Measurements from ENCODE around the gene MN1. TPM values are rescaled to one million over a fixed set of nuclear protein-coding genes. Genes with fewer than 3 reads are reported as not detected.
A peak's percentile ranks its signal among the peaks of the same experiment; 100 is the strongest.

Gene MN1
- total and polyA plus RNA-seq, 5 donors: 3.8 to 12.2 (median 10.1) TPM

GRCh38 chr22:27793576-27793975 is 8.0 kb downstream of the MN1 start:
- Histone ChIP-seq H3K27me3 (ENCODE audit: control insufficient read depth, insufficient read depth) (no peaks in the 10 kb centered on the region), H3K4me1 (ENCODE audit: control insufficient read depth, insufficient read depth, low read length) (peaks cover 3% of the 10 kb centered on the region), H3K27ac (ENCODE audit: low read length) (no peak overlapping the region), H3K4me3 (ENCODE audit: low read length) (no peak overlapping the region), H3K9me3 (ENCODE audit: control insufficient read depth, low read length) (no peaks in the 10 kb centered on the region)
- no peak for DNase-seq
- no peak for ATAC-seq
- intact Hi-C loops (cut with DNase I): loop anchor here in 2 of 4 donors (10.0 kb wide), 2 partner anchors 119 to 129 kb away; no protein-coding TSS in a partner anchor
- 65% methylated on average over 12 of the region's 12 CpGs for WGBS

- intact Hi-C loops (cut with DNase I): loop anchor here in 2 of 4 donors (10.0 kb wide), 2 partner anchors 118 to 128 kb away; no protein-coding TSS in a partner anchor
- H3K4me3 ChIP-seq (ENCODE audit: low read length): no peak overlapping the region
- DNase-seq (no peak), ATAC-seq (no peak)
- 76% methylated on average over 8 of the region's 8 CpGs for WGBS
- H3K27me3 ChIP-seq (ENCODE audit: control insufficient read depth, insufficient read depth): no peaks in the 10 kb centered on the region
- no peak overlapping the region for H3K27ac ChIP-seq (ENCODE audit: low read length)
- no peaks in the 10 kb centered on the region for H3K9me3 ChIP-seq (ENCODE audit: control insufficient read depth, low read length)
- peaks cover 3% of the 10 kb centered on the region for H3K4me1 ChIP-seq (ENCODE audit: control insufficient read depth, insufficient read depth, low read length)
These were observed 8.9 kb downstream of the MN1 start for GRCh38 chr22:27792452-27793161.

- intact Hi-C loops (cut with DNase I): loop anchor here in 2 of 4 donors (10.0 kb wide), 2 partner anchors 117 to 127 kb away; no protein-coding TSS in a partner anchor
- DNase-seq (no peak), ATAC-seq (no peak)
- WGBS: 80% methylated on average over 3 of the region's 3 CpGs
- Histone ChIP-seq H3K9me3 (ENCODE audit: control insufficient read depth, low read length) (no peaks in the 10 kb centered on the region), H3K27ac (ENCODE audit: low read length) (no peak overlapping the region), H3K27me3 (ENCODE audit: control insufficient read depth, insufficient read depth) (no peaks in the 10 kb centered on the region), H3K4me1 (ENCODE audit: control insufficient read depth, insufficient read depth, low read length) (peaks cover 3% of the 10 kb centered on the region), H3K4me3 (ENCODE audit: low read length) (no peak overlapping the region)
These were observed 9.7 kb downstream of the MN1 start for GRCh38 chr22:27791859-27792241.

- Histone ChIP-seq H3K4me1 (ENCODE audit: control insufficient read depth, insufficient read depth, low read length) (peaks cover 3% of the 10 kb centered on the region), H3K9me3 (ENCODE audit: control insufficient read depth, low read length) (no peaks in the 10 kb centered on the region), H3K4me3 (ENCODE audit: low read length) (no peak overlapping the region), H3K27ac (ENCODE audit: low read length) (peak overlapping the region; percentile 2), H3K27me3 (ENCODE audit: control insufficient read depth, insufficient read depth) (no peaks in the 10 kb centered on the region)
- ATAC-seq: no peak
- intact Hi-C loops (cut with DNase I): loop anchor here in 2 of 4 donors (10.0 kb wide), 2 partner anchors 117 to 127 kb away; no protein-coding TSS in a partner anchor
- WGBS: 73% methylated on average over 17 of the region's 17 CpGs
- no peak for DNase-seq
These were observed 10.2 kb downstream of the MN1 start for GRCh38 chr22:27791159-27791858.

GRCh38 chr22:27790376-27791158 is 11.0 kb downstream of the MN1 start:
- WGBS: 65% methylated on average over 25 of the region's 25 CpGs
- Histone ChIP-seq H3K27me3 (ENCODE audit: control insufficient read depth, insufficient read depth) (no peaks in the 10 kb centered on the region), H3K27ac (ENCODE audit: low read length) (peak overlapping the region; percentile 2), H3K4me1 (ENCODE audit: control insufficient read depth, insufficient read depth, low read length) (peaks cover 3% of the 10 kb centered on the region), H3K9me3 (ENCODE audit: control insufficient read depth, low read length) (no peaks in the 10 kb centered on the region), H3K4me3 (ENCODE audit: low read length) (no peak overlapping the region)
- intact Hi-C loops (cut with DNase I): loop anchor here in 2 of 4 donors (10.0 kb wide), 2 partner anchors 116 to 126 kb away; no protein-coding TSS in a partner anchor
- DNase-seq (no peak), ATAC-seq (peak in 1 of 2 donors; percentile 33)

- Histone ChIP-seq H3K27ac (ENCODE audit: low read length) (no peak overlapping the region), H3K4me3 (ENCODE audit: low read length) (no peak overlapping the region), H3K27me3 (ENCODE audit: control insufficient read depth, insufficient read depth) (no peaks in the 10 kb centered on the region), H3K4me1 (ENCODE audit: control insufficient read depth, insufficient read depth, low read length) (peaks cover 3% of the 10 kb centered on the region), H3K9me3 (ENCODE audit: control insufficient read depth, low read length) (no peaks in the 10 kb centered on the region)
- 89% methylated on average over 20 of the region's 20 CpGs for WGBS
- intact Hi-C loops (cut with DNase I): loop anchor here in 1 of 4 donors (5.0 kb wide), 1 partner anchor 61 kb away; no protein-coding TSS in a partner anchor
- no peak for DNase-seq
- ATAC-seq: no peak
These were observed 12.9 kb downstream of the MN1 start for GRCh38 chr22:27788500-27789288.

GRCh38 chr22:27786965-27787364 is 14.6 kb downstream of the MN1 start:
- H3K4me1 ChIP-seq (ENCODE audit: control insufficient read depth, insufficient read depth, low read length): peaks cover 3% of the 10 kb centered on the region
- intact Hi-C loops (cut with DNase I): loop anchor here in 1 of 4 donors (5.0 kb wide), 1 partner anchor 60 kb away; no protein-coding TSS in a partner anchor

GRCh38 chr22:27786291-27786932 is 15.1 kb downstream of the MN1 start:
- H3K4me1 ChIP-seq (ENCODE audit: control insufficient read depth, insufficient read depth, low read length): peaks cover 3% of the 10 kb centered on the region
- no peak overlapping the region for H3K4me3 ChIP-seq (ENCODE audit: low read length)
- DNase-seq (peak in 2 of 3 donors; percentile 46 to 68), ATAC-seq (peak; percentile 26 to 30)
- no peak overlapping the region for H3K27ac ChIP-seq (ENCODE audit: low read length)
- H3K27me3 ChIP-seq (ENCODE audit: control insufficient read depth, insufficient read depth): no peaks in the 10 kb centered on the region
- intact Hi-C loops (cut with DNase I): loop anchor here in 1 of 4 donors (5.0 kb wide), 1 partner anchor 59 kb away; no protein-coding TSS in a partner anchor
- WGBS: 61% methylated on average over 14 of the region's 14 CpGs
- no peaks in the 10 kb centered on the region for H3K9me3 ChIP-seq (ENCODE audit: control insufficient read depth, low read length)

More at GRCh38 chr22:27786965-27787364, 14.6 kb downstream of the MN1 start:
- ATAC-seq: no peak
- Histone ChIP-seq H3K27ac (ENCODE audit: low read length) (no peak overlapping the region), H3K27me3 (ENCODE audit: control insufficient read depth, insufficient read depth) (no peaks in the 10 kb centered on the region), H3K4me3 (ENCODE audit: low read length) (no peak overlapping the region), H3K9me3 (ENCODE audit: control insufficient read depth, low read length) (no peaks in the 10 kb centered on the region)
- DNase-seq: no peak
- WGBS: 84% methylated on average over 13 of the region's 13 CpGs

- WGBS: 61% methylated on average over 12 of the region's 12 CpGs
- Histone ChIP-seq H3K9me3 (ENCODE audit: control insufficient read depth, low read length) (no peaks in the 10 kb centered on the region), H3K4me3 (ENCODE audit: low read length) (no peak overlapping the region), H3K27me3 (ENCODE audit: control insufficient read depth, insufficient read depth) (no peaks in the 10 kb centered on the region), H3K4me1 (ENCODE audit: control insufficient read depth, insufficient read depth, low read length) (peaks cover 1% of the 10 kb centered on the region), H3K27ac (ENCODE audit: low read length) (no peak overlapping the region)
- DNase-seq (peak in 1 of 3 donors; percentile 59), ATAC-seq (no peak)
- intact Hi-C loops (cut with DNase I): loop anchor here in 1 of 4 donors (5.0 kb wide), 1 partner anchor 59 kb away; no protein-coding TSS in a partner anchor
These were observed 15.7 kb downstream of the MN1 start for GRCh38 chr22:27785831-27786230.
